NCI-H1092 treated with DMSO at 0.1 percent for 48 hours (cell line): ENCODE data around the gene FAM241A.
A peak's percentile ranks its signal among the peaks of the same experiment; 100 is the strongest.
"Not testable (repeated sequence)": the region's sequence is repeated elsewhere in the genome, so short reads cannot be mapped to it uniquely, and the experiment has no call there.

ENCODE experiments used
- DNase-seq: peaks from one replicate; lab custom pipeline; 2025; lab: John Stamatoyannopoulos, UW

The FAM241A gene

GRCh38 chr4:112145326-112145789 is at the start of gene FAM241A:
TSS of gene FAM241A (plus strand) at chr4:112145454. CDS start at chr4:112145581, 127 bp downstream.
- DNase-seq = peak; percentile 49

GRCh38 chr4:112098841-112099530 is 46.3 kb upstream of the FAM241A start:
- DNase-seq = no peak

GRCh38 chr4:112099701-112100297 is 45.5 kb upstream of the FAM241A start:
- DNase-seq = peak; percentile 50

GRCh38 chr4:112102875-112103370 is 42.3 kb upstream of the FAM241A start:
- no peak for DNase-seq

- no peak for DNase-seq
These were observed 39.9 kb upstream of the FAM241A start for GRCh38 chr4:112105201-112105969.

- DNase-seq = no peak
These were observed 35.7 kb upstream of the FAM241A start for GRCh38 chr4:112109360-112110058.

GRCh38 chr4:112110059-112110425 is 35.2 kb upstream of the FAM241A start:
- DNase-seq = no peak

GRCh38 chr4:112111306-112111705 is 33.9 kb upstream of the FAM241A start:
- DNase-seq = no peak

- not testable (repeated sequence) for DNase-seq
These were observed 33.2 kb upstream of the FAM241A start for GRCh38 chr4:112112095-112112494.

- DNase-seq = no peak
These were observed 32.6 kb upstream of the FAM241A start for GRCh38 chr4:112112590-112113170.

- no peak for DNase-seq
These were observed 31.4 kb upstream of the FAM241A start for GRCh38 chr4:112113864-112114263.

- no peak for DNase-seq
These were observed 30.8 kb upstream of the FAM241A start for GRCh38 chr4:112114452-112114851.

- DNase-seq = no peak
These were observed 26.4 kb upstream of the FAM241A start for GRCh38 chr4:112118742-112119352.

- DNase-seq = no peak
These were observed 25.9 kb upstream of the FAM241A start for GRCh38 chr4:112119353-112119783.

GRCh38 chr4:112120021-112120420 is 25.2 kb upstream of the FAM241A start:
- DNase-seq = no peak

GRCh38 chr4:112125416-112125815 is 19.8 kb upstream of the FAM241A start:
- DNase-seq = no peak

GRCh38 chr4:112127048-112127637 is 18.1 kb upstream of the FAM241A start:
- no peak for DNase-seq

GRCh38 chr4:112127803-112128202 is 17.5 kb upstream of the FAM241A start:
- no peak for DNase-seq

GRCh38 chr4:112128452-112128851 is 16.8 kb upstream of the FAM241A start:
- DNase-seq = no peak

GRCh38 chr4:112130906-112131305 is 14.3 kb upstream of the FAM241A start:
- no peak for DNase-seq

GRCh38 chr4:112136551-112136950 is 8.7 kb upstream of the FAM241A start:
- DNase-seq = no peak
